Activated CD8-positive, alpha-beta memory T cell treated with anti-CD3 and anti-CD28 coated beads, Interleukin-2, amount 50 U/mL, for 1 hour (primary cell): ENCODE data around the gene APH1B.

Source experiments
- DNase-seq: peaks from one replicate; pipeline ENCODE4 v3.0.0-alpha.2; 2020; ENCODE audit errors: extremely low read depth

Gene APH1B

GRCh38 chr15:63252292-63252691 is 25.1 kb upstream of the APH1B start:
- no peak for DNase-seq

DNA sequence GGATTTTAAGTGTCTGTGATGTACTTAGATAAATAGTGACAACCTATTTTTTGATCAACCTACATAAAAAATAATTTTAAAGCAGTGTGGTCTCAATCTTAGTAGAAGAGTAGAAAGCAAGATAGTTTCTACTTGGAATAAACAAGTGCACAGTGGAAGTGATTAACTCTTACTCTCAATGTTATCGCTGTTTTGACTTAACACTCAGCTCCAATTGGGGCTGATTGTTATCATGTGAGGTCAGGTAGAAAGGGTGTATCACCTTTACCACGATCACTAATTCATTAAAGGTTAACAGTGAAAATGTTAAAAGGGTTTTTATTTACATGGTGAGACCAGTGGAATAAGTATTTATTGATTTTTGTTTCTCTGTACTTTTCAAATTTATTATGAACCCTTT is 22.4 kb upstream of the APH1B start:
- DNase-seq = no peak

DNA sequence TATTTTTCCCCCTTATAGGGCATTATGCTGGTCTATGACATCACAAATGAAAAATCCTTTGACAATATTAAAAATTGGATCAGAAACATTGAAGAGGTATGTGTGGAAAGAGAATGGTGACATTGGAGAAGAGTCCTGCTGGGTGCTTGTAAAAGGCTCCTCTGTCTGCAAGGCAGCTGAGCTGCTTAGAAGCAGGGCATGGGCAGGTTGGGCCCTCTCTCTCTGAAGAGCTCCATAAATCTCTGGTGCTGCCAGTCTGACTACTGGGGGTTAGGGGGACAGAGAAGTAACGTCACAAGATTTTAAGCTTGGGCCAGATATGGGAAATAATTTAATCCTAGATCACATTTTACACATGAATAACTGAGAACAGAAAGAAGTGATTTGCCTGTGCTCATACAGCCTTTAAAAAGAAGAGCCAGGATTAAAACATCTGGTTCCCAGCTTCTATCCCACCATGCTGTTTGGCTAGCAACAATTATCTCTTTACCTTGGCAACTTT is 21.9 kb upstream of the APH1B start:
- no peak for DNase-seq

DNA sequence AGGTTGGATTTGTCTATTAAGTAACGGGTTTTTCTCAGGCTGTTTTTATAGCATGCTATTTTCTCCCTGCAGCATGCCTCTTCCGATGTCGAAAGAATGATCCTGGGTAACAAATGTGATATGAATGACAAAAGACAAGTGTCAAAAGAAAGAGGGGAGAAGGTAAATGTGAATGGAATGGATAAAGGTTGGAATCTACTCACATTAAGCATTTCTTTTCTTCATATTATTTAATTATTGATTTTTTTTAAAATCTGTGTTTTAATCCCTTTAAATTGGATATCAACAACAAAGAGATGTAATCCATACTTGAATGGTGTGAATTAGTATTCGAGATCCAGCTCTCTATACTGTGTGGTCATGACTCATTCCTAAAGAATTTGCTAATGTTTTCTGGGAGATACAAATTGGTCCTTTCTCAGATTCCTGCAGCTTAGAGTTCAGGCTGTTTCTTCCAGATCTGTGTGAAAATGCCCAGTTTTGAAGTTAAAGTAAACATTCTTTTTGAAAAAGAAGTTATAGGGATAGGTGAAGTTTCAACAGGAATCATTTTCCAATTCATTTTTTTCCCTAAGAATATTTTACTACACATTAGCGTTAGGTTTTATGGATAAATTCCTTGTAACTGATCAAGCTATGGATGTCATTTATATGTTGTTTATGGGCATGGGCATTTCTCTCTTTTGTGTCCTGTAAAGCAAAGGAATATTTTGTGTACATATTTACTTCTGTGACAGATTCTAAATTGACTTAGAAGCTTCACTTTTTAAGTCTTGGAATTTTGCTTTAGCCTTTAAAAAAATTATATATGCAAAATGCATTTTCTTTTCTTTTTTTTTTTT is 20.8 kb upstream of the APH1B start:
- no peak for DNase-seq

DNA sequence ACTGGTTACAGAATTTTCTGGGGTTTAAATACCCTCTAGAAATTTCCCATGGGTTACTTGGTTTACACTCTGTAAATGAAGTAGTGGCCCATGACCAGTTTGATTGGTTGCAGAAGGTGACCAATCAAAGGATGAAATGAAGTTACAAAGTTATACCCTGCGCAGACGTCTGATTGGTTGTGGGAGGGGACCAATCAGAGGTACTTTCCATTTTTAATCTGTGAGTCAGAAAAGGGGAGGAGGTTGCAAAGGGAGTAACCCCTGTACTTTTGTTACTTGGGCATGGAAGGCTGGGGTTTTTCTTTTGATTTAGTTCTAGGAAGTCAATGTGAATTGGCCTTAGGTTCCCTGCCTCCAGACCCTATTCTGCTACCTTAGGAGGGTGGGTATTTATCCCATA is 18.7 kb upstream of the APH1B start:
- no peak for DNase-seq

GRCh38 chr15:63260791-63261190 is 16.6 kb upstream of the APH1B start:
- DNase-seq = no peak

- DNase-seq = no peak
Measured at GRCh38 chr15:63261311-63261710, 16.1 kb upstream of the APH1B start.

DNA sequence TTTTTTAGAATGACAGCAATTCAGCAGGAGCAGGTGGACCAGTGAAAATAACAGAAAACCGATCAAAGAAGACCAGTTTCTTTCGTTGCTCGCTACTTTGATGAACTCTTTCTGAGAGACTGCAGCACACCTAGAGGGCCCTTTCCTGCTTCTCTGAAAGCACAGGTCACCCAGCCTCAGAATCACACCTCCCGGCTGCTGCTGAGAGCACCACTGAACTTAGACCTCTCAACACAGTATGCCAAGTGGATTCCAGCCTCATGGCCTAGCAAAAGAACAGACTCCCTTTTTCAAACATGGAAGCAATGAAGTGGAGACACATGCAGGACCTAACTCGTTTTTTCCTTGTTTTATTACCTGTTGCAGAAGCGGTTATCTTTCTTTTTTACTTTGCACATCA is 13.9 kb upstream of the APH1B start:
- no peak for DNase-seq

- no peak for DNase-seq
Measured at GRCh38 chr15:63264688-63265293, 12.6 kb upstream of the APH1B start.

DNA sequence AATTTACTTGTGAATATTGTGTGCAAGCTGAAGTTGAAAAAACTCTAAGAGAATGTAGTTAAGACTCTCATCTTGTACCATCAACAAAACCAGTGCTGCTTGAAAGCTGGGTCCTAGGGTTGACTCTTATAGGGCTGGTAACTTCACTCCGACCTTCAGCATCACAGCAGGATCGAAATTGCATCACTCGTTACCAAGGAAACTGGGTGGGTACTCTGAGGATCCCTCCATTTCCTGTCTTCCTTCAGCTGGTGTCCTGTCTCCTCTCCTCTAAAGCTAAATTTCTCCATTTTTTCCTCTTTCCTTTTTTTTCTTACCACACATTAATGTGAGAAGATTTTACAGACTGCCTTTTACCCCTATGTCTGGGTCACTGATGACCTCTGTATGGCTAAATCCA is 3.0 kb upstream of the APH1B start:
- no peak for DNase-seq

- no peak for DNase-seq
Measured at GRCh38 chr15:63276342-63277037, 915 bp upstream of the APH1B start.

DNA sequence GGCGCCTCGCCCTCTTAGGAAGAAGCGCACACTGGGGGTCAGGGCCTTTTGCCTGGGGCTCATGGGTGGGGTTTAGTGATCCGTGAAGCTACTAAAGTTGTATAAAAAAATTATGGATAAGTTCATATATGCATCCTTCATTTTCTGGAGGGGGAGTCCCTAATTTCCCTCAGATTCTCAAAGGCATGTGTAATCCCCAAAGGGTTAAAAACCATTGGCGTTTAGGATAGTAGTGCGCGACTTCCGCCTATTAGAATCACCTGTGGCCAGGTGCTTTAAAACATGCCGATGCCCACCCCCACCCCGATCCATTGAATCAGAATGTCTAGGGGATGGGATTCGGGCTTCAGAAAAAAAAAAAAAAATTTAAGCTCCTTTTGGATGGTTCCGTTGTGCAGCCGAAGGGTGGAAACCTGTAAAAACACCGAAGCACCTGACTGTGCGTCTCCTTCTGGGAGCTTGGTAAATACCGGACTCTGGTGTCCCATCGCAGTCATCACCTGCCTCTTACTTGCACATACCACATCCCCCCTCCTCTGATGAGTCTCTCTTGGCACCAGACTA is 570 bp downstream of the APH1B start:
- DNase-seq = no peak

DNA sequence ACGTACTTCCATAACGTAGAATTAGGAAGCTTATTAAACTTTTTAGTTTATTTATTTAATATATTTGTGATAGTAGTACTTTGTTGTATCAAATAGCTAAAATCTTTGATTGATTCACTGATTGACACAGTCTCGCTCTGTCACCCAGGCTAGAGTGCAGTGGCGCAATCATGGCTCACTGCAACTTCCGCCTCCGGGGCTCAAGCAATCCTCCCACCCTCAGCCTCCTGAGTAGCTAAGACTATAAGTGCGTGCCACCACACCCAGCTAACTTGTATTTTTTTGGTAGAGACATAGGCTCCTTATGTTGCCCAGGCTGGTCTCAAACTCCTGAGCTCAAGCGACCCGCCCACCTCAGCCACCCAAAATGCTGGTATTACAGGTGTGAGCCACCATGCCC is 5.7 kb downstream of the APH1B start:
- DNase-seq = no peak

GRCh38 chr15:63284335-63284734 is 6.9 kb downstream of the APH1B start:
- no peak for DNase-seq

DNA sequence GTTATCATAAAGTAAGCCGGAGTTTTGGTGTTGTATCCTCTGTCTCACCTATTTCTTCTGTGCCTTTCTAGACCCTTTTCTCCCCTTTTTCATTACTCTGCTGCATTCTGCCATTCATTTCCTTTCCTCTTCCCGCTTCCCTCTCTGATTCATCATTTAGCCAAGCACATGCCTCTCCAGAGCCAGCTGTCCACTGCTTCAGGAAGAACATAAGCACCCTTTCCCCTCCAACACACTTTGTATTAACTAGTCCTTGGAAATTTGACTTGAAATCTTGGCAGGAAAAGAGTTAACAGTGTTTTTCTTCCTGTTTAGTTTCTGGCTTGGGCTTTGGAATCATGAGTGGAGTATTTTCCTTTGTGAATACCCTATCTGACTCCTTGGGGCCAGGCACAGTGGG is 9.7 kb downstream of the APH1B start:
- DNase-seq = no peak

- no peak for DNase-seq
Measured at GRCh38 chr15:63288342-63288741, 10.9 kb downstream of the APH1B start.

- DNase-seq = no peak
Measured at GRCh38 chr15:63288778-63289378, 11.5 kb downstream of the APH1B start.

DNA sequence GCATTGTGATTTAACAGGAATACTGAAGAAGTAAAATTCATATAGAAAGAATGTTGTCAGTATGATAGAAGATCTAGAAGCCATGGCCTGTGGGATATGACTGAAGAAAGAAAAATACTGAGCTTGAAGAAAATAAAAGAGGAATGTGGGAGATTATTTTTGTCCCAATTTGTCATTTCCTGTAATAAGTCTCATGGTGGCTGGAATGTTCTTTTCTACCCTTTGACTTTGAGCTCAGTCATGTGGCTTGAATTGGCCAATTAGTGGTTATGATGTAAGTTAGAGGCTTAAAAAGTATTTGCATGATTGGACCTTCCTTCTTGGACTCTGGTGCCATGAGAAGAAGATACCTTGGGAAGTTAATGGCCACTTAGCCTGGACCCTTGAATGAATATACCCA is 14.1 kb downstream of the APH1B start:
- no peak for DNase-seq

DNA sequence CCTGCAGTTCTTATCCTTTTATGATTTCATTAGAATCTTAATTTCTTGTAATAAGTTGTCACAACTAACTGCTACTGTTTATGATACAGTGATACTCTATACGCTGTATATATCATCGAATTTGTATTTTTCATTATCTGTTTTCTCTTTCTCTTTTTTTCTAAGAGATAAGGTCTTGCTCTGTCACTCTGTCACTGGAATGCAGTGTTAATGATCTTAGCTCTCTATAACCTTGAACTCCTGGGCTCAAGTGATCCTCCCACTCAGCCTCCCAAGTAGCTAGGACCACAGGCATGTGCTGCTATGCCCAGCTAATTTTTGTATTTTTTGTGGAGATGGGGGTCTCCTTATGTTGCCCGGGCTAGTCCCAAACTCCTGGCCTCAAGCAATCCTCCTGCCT is 14.8 kb downstream of the APH1B start:
- no peak for DNase-seq

- DNase-seq = no peak
Measured at GRCh38 chr15:63292771-63293170, 15.4 kb downstream of the APH1B start.

GRCh38 chr15:63294359-63294758 is 17.0 kb downstream of the APH1B start:
- no peak for DNase-seq

DNA sequence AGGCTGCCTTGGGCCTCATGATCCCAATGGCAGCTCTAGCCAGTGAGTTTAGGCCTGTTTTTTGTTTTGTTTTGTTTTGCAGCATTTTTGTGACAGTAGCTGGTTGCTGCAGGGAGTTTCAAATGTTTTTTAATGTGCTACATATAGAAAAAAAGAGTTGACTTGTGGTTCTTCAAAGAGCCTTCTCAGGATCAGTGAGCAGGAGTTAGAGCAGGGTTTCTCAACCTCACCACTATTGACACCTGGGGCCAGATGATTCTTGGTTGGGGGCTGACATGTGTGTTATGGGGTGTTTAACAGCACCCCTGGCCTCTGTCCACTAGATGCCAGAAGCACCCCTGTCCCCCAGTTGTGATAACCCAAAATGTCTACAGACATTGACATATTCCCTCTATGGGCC is 17.9 kb downstream of the APH1B start:
- no peak for DNase-seq
